Right lobe of liver (tissue), 6 donors: ENCODE data around the gene SPESP1. TPM values are rescaled to one million over a fixed set of nuclear protein-coding genes. Genes with fewer than 3 reads are reported as not detected.

ENCODE experiments used
- ATAC-seq, 4 donors: fragments of 200-7000 bp; cut with Tn5 transposase; one replicate each; pipeline ENCODE4 v1.9.1; 2020; ENCODE audit warnings: mild to moderate bottlenecking in 4 of 4, moderate library complexity in 4 of 4
- DNase-seq, 3 donors: peaks; one replicate each; pipeline ENCODE4 v3.0.0-alpha.2; 2020
- H3K27ac ChIP-seq, 3 donors: fragments of 200-600 bp; one replicate each; pipeline ENCODE4 v1.8.0; 2022
- H3K27me3 ChIP-seq, 2 donors: fragments of 200-600 bp; one replicate each; pipeline ENCODE4 v1.8.0; 2022
- H3K36me3 ChIP-seq, 4 donors: fragments of 200-600 bp; sonication (generic) in 1 of 4; one replicate each; pipeline versions ENCODE4 v1.5.1 to v1.8.0; 2017 to 2022; ENCODE audit warnings: control low read depth in 1 of 4
- H3K4me1 ChIP-seq, 4 donors: fragments of 200-600 bp; sonication (generic) in 1 of 4; one replicate each; pipeline versions ENCODE4 v1.5.1 to v1.8.0; 2017 to 2022; ENCODE audit warnings: control low read depth in 1 of 4
- H3K4me3 ChIP-seq, 3 donors: fragments of 200-600 bp; one replicate each; pipeline ENCODE4 v1.8.0; 2022
- H3K9me3 ChIP-seq, 4 donors: fragments of 200-600 bp; sonication (generic) in 1 of 4; one replicate each; pipeline versions ENCODE4 v1.5.1 to v1.8.0; 2017 to 2022; ENCODE audit warnings: control low read depth in 1 of 4
- POLR2A ChIP-seq: fragments of 450-650 bp; IDR thresholded peaks from one replicate; pipeline ENCODE4 v1.6.1; 2017; ENCODE audit warnings: antibody characterized with exemption, mild to moderate bottlenecking
- WGBS: methylation state at CpG from one replicate; pipeline ENCODE4 v1.1.6; 2018; ENCODE audit warnings: low coverage, low lambda C conversion rate; ENCODE audit not compliant: insufficient coverage; ENCODE audit errors: missing lambda C conversion rate; 5-methylcytosine and 5-hydroxymethylcytosine counted together
- intact Hi-C, 2 donors: fragments of 100-400 bp; cut with DNase I; formaldehyde crosslinking; loops; one replicate each; pipeline versions ENCODE4 v1.11.2 to v1.14.1; 2022
- total RNA-seq, 6 experiments: library from RNA; depleted of rRNA in 2 of 6; stranded (reverse); fragments of >200 nt in 2 of 6; fragmentation: NEBNext Ultra II Directional in 3 of 6; extraction: Animal tissue kit (Norgen Biotek cat#: 25700) in 3 of 6; gene quantifications; one replicate each; pipeline versions ENCODE4 v1.1.0 to v1.2.4, GENCODE V29; 2016 to 2023
- TF ChIP-seq, protein P1 (sequence below), 4 donors: fragments of 200-600 bp in 3 of 4; fragments of 450-650 bp in 1 of 4; IDR thresholded peaks; one replicate each; pipeline versions ENCODE4 v1.5.1 to v1.8.0; 2016 to 2022; ENCODE audit warnings: antibody characterized with exemption in 4 of 4, mild to moderate bottlenecking in 2 of 4
- donor health status: DM: no; HTN: yes; CAD: no.
- donor health status: DM: no; HTN: no; CAD: no.
- donor health status: DM: no; HTN: no; CAD: no.
- donor health status: DM: no; HTN: yes; CAD: no.
- donor health status: DM: no; HTN: yes; CAD: no.

The SPESP1 gene
- total RNA-seq, 6 experiments from 2014 or later, result 0.26 to 2.8 (median 1.4) TPM

DNA sequence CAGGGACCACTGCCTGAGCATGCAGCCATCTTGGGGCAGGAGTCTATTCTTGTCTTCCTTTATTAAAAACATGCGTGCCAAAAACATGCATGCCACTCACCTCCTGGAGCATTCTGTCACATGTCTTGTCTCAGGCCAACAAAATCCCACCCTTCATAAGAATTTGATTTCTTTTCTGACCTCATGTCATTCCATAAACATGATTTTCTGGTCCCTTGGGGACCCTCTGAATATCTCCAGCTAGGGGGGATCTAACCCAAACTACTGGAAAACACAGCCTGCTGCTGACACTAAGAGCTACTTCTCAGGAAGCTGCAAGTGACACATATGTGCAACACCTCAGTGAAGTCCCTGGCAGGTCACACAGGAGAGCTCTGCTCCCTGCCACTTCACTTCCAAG is 57.4 kb downstream of the SPESP1 start:
- no peak for TF ChIP-seq POLR2A
- TF ChIP-seq, protein P1, sequence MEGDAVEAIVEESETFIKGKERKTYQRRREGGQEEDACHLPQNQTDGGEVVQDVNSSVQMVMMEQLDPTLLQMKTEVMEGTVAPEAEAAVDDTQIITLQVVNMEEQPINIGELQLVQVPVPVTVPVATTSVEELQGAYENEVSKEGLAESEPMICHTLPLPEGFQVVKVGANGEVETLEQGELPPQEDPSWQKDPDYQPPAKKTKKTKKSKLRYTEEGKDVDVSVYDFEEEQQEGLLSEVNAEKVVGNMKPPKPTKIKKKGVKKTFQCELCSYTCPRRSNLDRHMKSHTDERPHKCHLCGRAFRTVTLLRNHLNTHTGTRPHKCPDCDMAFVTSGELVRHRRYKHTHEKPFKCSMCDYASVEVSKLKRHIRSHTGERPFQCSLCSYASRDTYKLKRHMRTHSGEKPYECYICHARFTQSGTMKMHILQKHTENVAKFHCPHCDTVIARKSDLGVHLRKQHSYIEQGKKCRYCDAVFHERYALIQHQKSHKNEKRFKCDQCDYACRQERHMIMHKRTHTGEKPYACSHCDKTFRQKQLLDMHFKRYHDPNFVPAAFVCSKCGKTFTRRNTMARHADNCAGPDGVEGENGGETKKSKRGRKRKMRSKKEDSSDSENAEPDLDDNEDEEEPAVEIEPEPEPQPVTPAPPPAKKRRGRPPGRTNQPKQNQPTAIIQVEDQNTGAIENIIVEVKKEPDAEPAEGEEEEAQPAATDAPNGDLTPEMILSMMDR (IDR thresholded peaks at IDR 0.05), result no peak
- Histone ChIP-seq H3K36me3 (no peaks in the 10 kb centered on the region), H3K4me3 (no peak overlapping the region), H3K9me3 (no peaks in the 10 kb centered on the region), H3K4me1 (no peaks in the 10 kb centered on the region), H3K27me3 (no peaks in the 10 kb centered on the region), H3K27ac (no peak overlapping the region)
- intact Hi-C loops, result no loop called here
- 22% methylated on average over 1 of the region's 1 CpG for WGBS
- no peak for DNase-seq
- no peak for ATAC-seq

DNA sequence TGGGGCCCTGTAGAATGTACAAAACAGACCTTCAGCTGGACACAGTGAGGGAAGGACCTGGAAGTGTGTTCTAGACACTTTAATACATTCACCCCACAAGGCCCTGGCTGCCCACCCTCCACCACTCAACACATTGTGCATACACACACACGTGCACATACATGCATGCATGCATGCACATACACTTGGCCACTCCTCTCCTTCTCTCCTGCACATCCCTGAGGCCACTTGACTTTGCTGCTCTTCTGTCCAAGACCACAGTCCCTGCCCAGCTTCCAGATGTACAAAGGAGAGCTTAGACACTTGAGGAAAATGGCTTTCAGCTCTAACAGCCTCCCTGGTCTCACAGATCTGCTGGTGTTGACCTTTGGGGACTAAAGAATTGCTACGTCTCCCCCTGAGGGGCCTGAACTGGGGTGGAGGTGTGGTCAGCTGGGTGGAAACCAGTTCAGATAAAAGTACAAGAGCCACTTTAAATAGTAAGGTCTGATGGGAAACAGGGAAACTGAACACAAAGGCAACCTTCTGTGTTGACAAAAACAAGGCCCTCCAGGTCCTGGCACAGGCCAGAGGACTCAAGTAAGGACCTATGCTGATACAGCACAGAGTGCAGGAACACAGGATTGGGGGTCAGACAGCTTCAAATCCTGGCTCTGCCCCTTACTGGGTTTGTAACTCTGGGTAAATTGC is 59.4 kb downstream of the SPESP1 start:
- Histone ChIP-seq H3K4me1 (no peaks in the 10 kb centered on the region), H3K9me3 (no peaks in the 10 kb centered on the region), H3K4me3 (no peak overlapping the region), H3K36me3 (no peaks in the 10 kb centered on the region), H3K27ac (no peak overlapping the region), H3K27me3 (no peaks in the 10 kb centered on the region)
- intact Hi-C loops, result no loop called here
- no peak for TF ChIP-seq POLR2A
- TF ChIP-seq, protein P1 (IDR thresholded peaks at IDR 0.05), result no peak
- no peak for ATAC-seq
- no peak for DNase-seq
- WGBS, result 50% methylated on average over 1 of the region's 2 CpGs

DNA sequence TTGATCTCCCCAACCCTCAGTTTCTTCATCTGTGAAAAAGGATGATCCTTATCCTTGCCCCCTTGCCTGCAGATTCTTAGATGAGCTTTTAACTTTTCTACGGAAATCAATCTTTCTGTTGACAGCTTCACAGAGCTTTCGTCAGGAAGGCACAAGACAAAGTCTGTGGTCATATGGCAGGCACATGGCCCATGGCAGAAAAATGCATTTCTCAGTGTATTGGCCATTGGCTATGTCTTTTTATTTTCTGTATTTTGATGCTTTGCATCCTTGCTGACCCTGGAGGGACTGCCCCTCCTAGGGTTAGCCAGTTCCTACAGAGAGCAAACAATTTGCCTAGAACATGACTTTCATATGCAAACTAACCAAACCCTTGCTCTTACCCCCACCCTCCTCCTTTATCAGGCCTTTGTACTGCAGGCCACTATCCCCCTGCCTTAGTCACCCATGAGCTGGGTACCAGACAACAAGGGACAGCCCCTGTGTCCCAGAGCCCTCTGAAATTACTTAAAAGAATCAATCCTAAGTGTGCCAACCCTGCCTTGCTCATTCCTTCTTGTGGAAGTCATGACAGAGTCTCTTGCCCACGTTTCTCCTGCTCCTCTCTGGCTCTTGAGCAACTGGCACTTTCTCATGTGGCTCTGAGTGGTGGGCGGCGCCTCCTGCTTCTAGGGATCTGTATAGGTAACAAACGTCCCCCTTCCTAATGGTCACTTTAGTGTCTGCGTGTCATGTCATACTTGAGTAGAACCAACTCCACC is 60.1 kb downstream of the SPESP1 start:
- H3K27ac ChIP-seq, result no peak overlapping the region
- 48% methylated on average over 4 of the region's 7 CpGs for WGBS

DNA sequence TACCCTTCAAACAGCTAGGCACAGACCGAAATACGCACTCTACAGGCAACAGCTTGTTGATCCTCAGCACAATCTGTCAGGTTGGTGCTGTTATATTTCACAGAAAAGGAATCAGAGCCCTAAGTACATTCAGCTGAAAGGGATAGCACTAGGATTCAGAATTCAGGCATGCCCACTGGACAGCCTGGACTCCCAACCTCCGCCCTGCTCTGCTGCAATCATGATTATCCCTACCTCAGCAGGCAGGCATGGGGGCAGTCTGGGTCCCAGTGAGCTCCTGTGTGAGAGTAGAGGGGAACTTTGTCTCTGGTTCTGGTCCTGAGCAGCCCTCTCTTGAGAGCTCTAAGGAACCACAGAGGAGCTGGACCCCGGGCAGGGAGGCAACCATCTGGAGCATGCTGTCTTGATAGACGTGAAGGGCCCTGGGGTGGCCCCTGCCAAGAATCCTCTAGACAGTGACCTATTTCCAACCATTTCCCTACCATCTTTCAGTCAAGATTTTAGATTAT is 60.7 kb downstream of the SPESP1 start:
- no peaks in the 10 kb centered on the region for H3K4me1 ChIP-seq
- ATAC-seq, result no peak
- TF ChIP-seq, protein P1 (IDR thresholded peaks at IDR 0.05), result no peak
- TF ChIP-seq POLR2A, result no peak
- H3K4me3 ChIP-seq, result no peak overlapping the region
- WGBS, result 50% methylated on average over 2 of the region's 5 CpGs
- intact Hi-C loops, result no loop called here
- no peaks in the 10 kb centered on the region for H3K27me3 ChIP-seq
- H3K36me3 ChIP-seq, result no peaks in the 10 kb centered on the region
- H3K9me3 ChIP-seq, result no peaks in the 10 kb centered on the region
- H3K27ac ChIP-seq, result no peak overlapping the region
- no peak for DNase-seq

More for the DNA sequence above, 60.1 kb downstream of the SPESP1 start:
- Histone ChIP-seq H3K4me1 (no peaks in the 10 kb centered on the region), H3K9me3 (no peaks in the 10 kb centered on the region), H3K4me3 (no peak overlapping the region), H3K27me3 (no peaks in the 10 kb centered on the region), H3K36me3 (no peaks in the 10 kb centered on the region)
- no peak for TF ChIP-seq POLR2A
- TF ChIP-seq, protein P1 (IDR thresholded peaks at IDR 0.05), result no peak
- ATAC-seq (no peak), DNase-seq (no peak)
- intact Hi-C loops, result no loop called here
